Endothelial cell of umbilical vein (primary cell): ENCODE data around the gene LPP. TPM values are rescaled to one million over a fixed set of nuclear protein-coding genes. Genes with fewer than 3 reads are reported as not detected.

Experiments used
- BruUV-seq: library from RNA; stranded (reverse); fragments of 400-500 nt; replicated peaks from 2 replicates; lab custom pipeline; 2021; lab: Mats Ljungman, UMichigan
- CTCF ChIA-PET: fragments of 300-600, 350-600 bp; sonication (Branson Sonifier 250); formaldehyde crosslinking; loops from one replicate; lab custom pipeline; 2021; ENCODE audit warnings: antibody characterized with exemption, inconsistent platforms; lab: Charles Lee
- POLR2A ChIA-PET: fragments of 300-600, 350-600 bp; sonication (Branson Sonifier 250); formaldehyde crosslinking; loops from one replicate; lab custom pipeline; 2021; ENCODE audit warnings: antibody characterized with exemption, inconsistent platforms; lab: Charles Lee
- DNase-seq: peaks from one replicate; pipeline ENCODE4 v3.0.0-alpha.2; 2011; ENCODE audit warnings: low read depth, low spot score
- FAIRE-seq: peaks from 2 replicates; lab custom pipeline; 2011; peaks lifted over from hg19 to GRCh38; lab: Jason Lieb, UNC
- H2AFZ ChIP-seq: 2 replicates; pipeline ENCODE4 v1.6.0; 2012; ENCODE audit warnings: low read depth, low read length, control low read depth, inconsistent platforms
- H3K27ac ChIP-seq: 2 replicates; pipeline ENCODE4 v1.5.1; 2011; ENCODE audit warnings: low read depth, mild to moderate bottlenecking, control low read depth, low read length, moderate library complexity; ENCODE audit not compliant: insufficient read depth
- H3K27me3 ChIP-seq, 2 experiments: 2 replicates each; pipeline versions ENCODE4 v1.6.0 to v1.6.1; 2011; ENCODE audit warnings: low read length in 2 of 2, mixed read lengths in 1 of 2; ENCODE audit not compliant: control insufficient read depth in 2 of 2, insufficient read depth in 2 of 2
- H3K36me3 ChIP-seq, 2 experiments: 2 replicates in 1 of 2; 3 replicates in 1 of 2; pipeline ENCODE4 v1.5.1; 2011; ENCODE audit warnings: low read length in 2 of 2, mild to moderate bottlenecking in 1 of 2, moderate library complexity in 1 of 2; ENCODE audit not compliant: control insufficient read depth in 2 of 2, insufficient read depth in 2 of 2; ENCODE audit errors: extremely low read depth in 1 of 2
- H3K4me1 ChIP-seq: 3 replicates; pipeline ENCODE4 v1.5.1; 2011; ENCODE audit warnings: mild to moderate bottlenecking, low read length; ENCODE audit not compliant: control insufficient read depth, insufficient read depth; ENCODE audit errors: extremely low read depth
- H3K4me2 ChIP-seq: 2 replicates; pipeline ENCODE4 v1.6.1; 2011; ENCODE audit warnings: low read length, control low read depth, mixed read lengths; ENCODE audit not compliant: insufficient read depth
- H3K4me3 ChIP-seq, 3 experiments: fragments of 200-600 bp in 1 of 3; sonication (generic), shearing (Covaris generic) in 1 of 3; replicated peaks in 1 of 3; 2 replicates each; pipeline ENCODE4 v1.5.1; 2011 to 2016; ENCODE audit warnings: control low read depth in 3 of 3, low read length in 3 of 3, mild to moderate bottlenecking in 2 of 3, inconsistent platforms in 1 of 3, low read depth in 1 of 3, moderate library complexity in 1 of 3; ENCODE audit not compliant: insufficient read depth in 1 of 3
- H3K79me2 ChIP-seq: 2 replicates; pipeline ENCODE4 v1.6.0; 2012; ENCODE audit warnings: low read length, inconsistent platforms; ENCODE audit not compliant: control insufficient read depth, insufficient read depth
- H3K9ac ChIP-seq: replicated peaks from 2 replicates; pipeline ENCODE3; 2011; ENCODE audit warnings: low read length, control low read depth; ENCODE audit not compliant: insufficient read depth; ENCODE audit errors: extremely low read depth
- H3K9me1 ChIP-seq: replicated peaks from 3 replicates; pipeline ENCODE4 v1.6.0; 2011; ENCODE audit warnings: mild to moderate bottlenecking, low read length; ENCODE audit not compliant: control insufficient read depth, insufficient read depth; ENCODE audit errors: extremely low read depth
- H3K9me3 ChIP-seq: replicated peaks from 2 replicates; pipeline ENCODE4 v1.5.1; 2012; ENCODE audit warnings: low read length, inconsistent platforms; ENCODE audit not compliant: control insufficient read depth, insufficient read depth
- H4K20me1 ChIP-seq: replicated peaks from 2 replicates; pipeline ENCODE3; 2011; ENCODE audit warnings: mild to moderate bottlenecking, low read length; ENCODE audit not compliant: control insufficient read depth, insufficient read depth; ENCODE audit errors: extremely low read depth
- CTCF ChIP-seq, 2 donors: IDR thresholded peaks; 1 replicate in 1 of 2; 2 replicates in 1 of 2; pipeline ENCODE4 v1.5.1; 2011; ENCODE audit warnings: low read length in 2 of 2, mild to moderate bottlenecking in 2 of 2, moderate library complexity in 2 of 2, control low read depth in 1 of 2, inconsistent platforms in 1 of 2, low read depth in 1 of 2; ENCODE audit not compliant: insufficient read depth in 1 of 2; ENCODE audit errors: extremely low read depth in 1 of 2
- EZH2 ChIP-seq: IDR thresholded peaks from 2 replicates; pipeline ENCODE4 v1.6.1; 2012; ENCODE audit warnings: borderline replicate concordance, low read depth, mild to moderate bottlenecking, moderate library complexity, low read length, inconsistent platforms; ENCODE audit not compliant: severe bottlenecking
- FOS ChIP-seq: IDR thresholded peaks from 2 replicates; pipeline ENCODE4 v1.6.1; 2011; ENCODE audit warnings: mild to moderate bottlenecking, low read length, moderate library complexity, borderline replicate concordance; ENCODE audit not compliant: insufficient read depth
- GATA2 ChIP-seq: IDR thresholded peaks from 2 replicates; pipeline ENCODE4 v1.7.0; 2011; ENCODE audit warnings: low read depth, mild to moderate bottlenecking, moderate library complexity, mixed read lengths, low read length; ENCODE audit not compliant: insufficient read length, insufficient read depth
- JUN ChIP-seq: IDR thresholded peaks from 2 replicates; pipeline ENCODE4 v1.6.1; 2011; ENCODE audit warnings: borderline replicate concordance, low read depth; ENCODE audit not compliant: insufficient read length, insufficient read depth
- MAX ChIP-seq: IDR thresholded peaks from 2 replicates; pipeline ENCODE4 v1.6.1; 2011; ENCODE audit not compliant: insufficient read depth, insufficient read length
- MYC ChIP-seq: IDR thresholded peaks from one replicate; pipeline ENCODE4 v1.6.1; 2011; ENCODE audit warnings: mild to moderate bottlenecking, low read depth, low read length
- POLR2A ChIP-seq: IDR thresholded peaks from 2 replicates; pipeline ENCODE4 v1.6.1; 2012; ENCODE audit warnings: low read depth, mild to moderate bottlenecking, control low read depth, low read length
- POLR2AphosphoS5 ChIP-seq: IDR thresholded peaks from 2 replicates; pipeline ENCODE4 v1.6.1; 2012; ENCODE audit warnings: low read depth, mild to moderate bottlenecking, control low read depth, low read length, moderate library complexity; ENCODE audit not compliant: insufficient read depth
- dilution Hi-C: fragments of 300-500 bp; cut with MboI; formaldehyde crosslinking; loops from one replicate; pipeline ENCODE4 v1.15.0; 2019; ENCODE audit warnings: low sequenced_read_pairs; ENCODE audit not compliant: extremely low pct_ligation_motif_present
- intact Hi-C: fragments of 100-400 bp; cut with micrococcal nuclease; formaldehyde crosslinking; loops from one replicate; pipeline ENCODE4 v1.10.0; 2022
- polyA plus RNA-seq, 4 experiments: library from polyadenylated mRNA; depleted of rRNA in 3 of 4; stranded (reverse) in 3 of 4; unstranded in 1 of 4; fragments of >200 nt; gene quantifications; 2 replicates each; pipeline versions ENCODE4 v1.2.1 to v1.2.3, GENCODE V29; 2011 to 2012; ENCODE audit warnings: missing spikeins in 1 of 4
- total RNA-seq: library from RNA; stranded (reverse); gene quantifications from 2 replicates; pipeline ENCODE4 v1.2.3, GENCODE V29; 2021

Gene LPP
- total and polyA plus RNA-seq, 2 donors (not counting 3 experiments of a cell fraction or from before 2014, with no cell fraction given) = 16.9 to 153 TPM

- peaks cover 39% of the 10 kb centered on the region for H3K4me1 ChIP-seq
- no peaks in the 10 kb centered on the region for H3K27me3 ChIP-seq
- H3K4me3 ChIP-seq = no peak overlapping the region
- DNase-seq (peak; percentile 68), FAIRE-seq (peak; percentile 78)
- H4K20me1 ChIP-seq = no peaks in the 10 kb centered on the region
- dilution Hi-C loops (no loop called here), intact Hi-C loops (no loop called here)
- no peaks in the 10 kb centered on the region for H3K9me1 ChIP-seq
- no peak overlapping the region for H2AFZ ChIP-seq
- no TSS peak for BruUV-seq
- peaks cover 4% of the 10 kb centered on the region for H3K79me2 ChIP-seq
- ChIA-PET CTCF (interaction anchor here (1.4 to 1.6 kb wide), 3 partner anchors 10 to 684 kb away, joined by 3 to 7 read pairs (median 3); no protein-coding TSS in a partner anchor), POLR2A (no interaction called here)
- no peaks in the 10 kb centered on the region for H3K36me3 ChIP-seq
- peak overlapping the region; percentile 1 for H3K27ac ChIP-seq
- no peak overlapping the region for H3K9ac ChIP-seq
- H3K9me3 ChIP-seq = no peaks in the 10 kb centered on the region
- no peak overlapping the region for H3K4me2 ChIP-seq
- peak; percentile 30 for TF ChIP-seq POLR2A
- TF ChIP-seq GATA2 = peak; percentile 42
- TF ChIP-seq JUN = peak; percentile 53
- TF ChIP-seq MYC = no peak
- no peak for TF ChIP-seq EZH2
- peak; percentile 57 for TF ChIP-seq POLR2AphosphoS5
- no peak for TF ChIP-seq CTCF (IDR thresholded peaks at IDR 0.05; ENCODE audit: extremely low read depth in 1 of 2, insufficient read depth in 1 of 2, low read depth in 1 of 2, low read length in 2 of 2)
- no peak for TF ChIP-seq MAX
- TF ChIP-seq FOS = peak; percentile 32
These were observed 277.6 kb downstream of the LPP start for GRCh38 chr3:188431553-188431952.
